Body of pancreas (tissue), 4 donors: Measurements from ENCODE around the gene FLNC.

ENCODE experiments used
- POLR2A ChIP-seq, 3 donors: fragments of 450-650 bp; IDR thresholded peaks; one replicate each; pipeline ENCODE4 v1.6.1; 2016; ENCODE audit warnings: antibody characterized with exemption in 3 of 3, mild to moderate bottlenecking in 2 of 3
- TF ChIP-seq, protein P1 (sequence below), 7 experiments: fragments of 450-650 bp in 4 of 7; fragments of 200-600 bp in 3 of 7; sonication (generic) in 3 of 7; IDR thresholded peaks; one replicate each; pipeline ENCODE4 v1.5.1; 2016 to 2019; ENCODE audit warnings: antibody characterized with exemption in 7 of 7

DNA sequence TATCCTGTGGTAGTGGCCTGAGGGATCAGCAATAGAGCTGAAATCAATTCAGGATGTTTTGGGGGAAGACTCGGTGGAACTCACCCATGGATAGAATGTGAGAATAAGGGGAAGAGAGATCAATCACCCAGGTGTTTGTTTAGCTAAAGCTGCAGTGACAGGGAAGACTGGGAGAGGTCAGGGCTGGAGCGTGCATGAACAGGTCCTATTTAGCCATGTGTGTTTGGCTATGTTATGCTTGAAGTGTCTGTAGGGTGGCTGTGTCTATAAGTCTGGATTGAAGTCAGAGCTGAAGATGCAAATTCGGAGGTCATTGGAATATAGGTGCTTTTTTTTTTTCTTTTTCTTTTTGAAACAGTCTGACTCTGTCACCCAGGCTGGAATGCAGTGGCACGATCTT lies 37.0 kb downstream of the FLNC start:
- TF ChIP-seq, protein P1, sequence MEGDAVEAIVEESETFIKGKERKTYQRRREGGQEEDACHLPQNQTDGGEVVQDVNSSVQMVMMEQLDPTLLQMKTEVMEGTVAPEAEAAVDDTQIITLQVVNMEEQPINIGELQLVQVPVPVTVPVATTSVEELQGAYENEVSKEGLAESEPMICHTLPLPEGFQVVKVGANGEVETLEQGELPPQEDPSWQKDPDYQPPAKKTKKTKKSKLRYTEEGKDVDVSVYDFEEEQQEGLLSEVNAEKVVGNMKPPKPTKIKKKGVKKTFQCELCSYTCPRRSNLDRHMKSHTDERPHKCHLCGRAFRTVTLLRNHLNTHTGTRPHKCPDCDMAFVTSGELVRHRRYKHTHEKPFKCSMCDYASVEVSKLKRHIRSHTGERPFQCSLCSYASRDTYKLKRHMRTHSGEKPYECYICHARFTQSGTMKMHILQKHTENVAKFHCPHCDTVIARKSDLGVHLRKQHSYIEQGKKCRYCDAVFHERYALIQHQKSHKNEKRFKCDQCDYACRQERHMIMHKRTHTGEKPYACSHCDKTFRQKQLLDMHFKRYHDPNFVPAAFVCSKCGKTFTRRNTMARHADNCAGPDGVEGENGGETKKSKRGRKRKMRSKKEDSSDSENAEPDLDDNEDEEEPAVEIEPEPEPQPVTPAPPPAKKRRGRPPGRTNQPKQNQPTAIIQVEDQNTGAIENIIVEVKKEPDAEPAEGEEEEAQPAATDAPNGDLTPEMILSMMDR (IDR thresholded peaks at IDR 0.05): no peak
- no peak for TF ChIP-seq POLR2A (IDR thresholded peaks at IDR 0.05)
